A549 (cell line): Measurements from ENCODE around the gene PRDM5. TPM values are rescaled to one million over a fixed set of nuclear protein-coding genes. Genes with fewer than 3 reads are reported as not detected.

Source experiments
- ATAC-seq, 2 experiments: fragments of 200-7000 bp in 1 of 2; fragments of >200 bp in 1 of 2; cut with Nextera tagmentation in 1 of 2; cut with Tn5 transposase in 1 of 2; 3 replicates each; pipeline versions ENCODE4 v1.8.0 to v1.9.1; 2018 to 2020; ENCODE audit warnings: mild to moderate bottlenecking in 1 of 2, moderate library complexity in 1 of 2
- CTCF ChIA-PET: fragments of 300-600 bp; sonication (Branson Sonifier 250); formaldehyde crosslinking; extraction: SDS; loops from one replicate; lab custom pipeline; 2021; ENCODE audit warnings: antibody characterized with exemption, inconsistent platforms; lab: Yijun Ruan, JAX
- POLR2A ChIA-PET: fragments of 350-600 bp; formaldehyde crosslinking; extraction: SDS; loops from one replicate; lab custom pipeline; 2021; ENCODE audit warnings: antibody characterized with exemption, inconsistent platforms; lab: Yijun Ruan, JAX
- DNase-seq, 2 experiments: peaks; one replicate each; pipeline versions ENCODE4 v3.0.0 to v3.0.0-alpha.2; 2011 to 2016; ENCODE audit warnings: low read depth in 1 of 2, low spot score in 1 of 2
- FAIRE-seq: peaks from 2 replicates; lab custom pipeline; 2011; peaks lifted over from hg19 to GRCh38; lab: Jason Lieb, UNC
- H3K27ac ChIP-seq, 2 experiments: fragments of >200 bp; sonication (Bioruptor Twin); formaldehyde crosslinking; 3 replicates each; pipeline ENCODE4 v1.5.1; 2016 to 2017
- H3K4me1 ChIP-seq: fragments of >200 bp; sonication (Bioruptor Twin); formaldehyde crosslinking; 3 replicates; pipeline ENCODE4 v1.6.1; 2016
- H3K4me2 ChIP-seq: fragments of >200 bp; sonication (Bioruptor Twin); formaldehyde crosslinking; 3 replicates; pipeline ENCODE4 v1.6.1; 2016
- H3K4me3 ChIP-seq: fragments of >200 bp; sonication (Bioruptor Twin); formaldehyde crosslinking; 3 replicates; pipeline ENCODE4 v1.5.1; 2016
- H3K9me3 ChIP-seq: fragments of >200 bp; sonication (Bioruptor Twin); formaldehyde crosslinking; 3 replicates; pipeline ENCODE4 v1.6.1; 2016
- CBX8 ChIP-seq: fragments of 200-600 bp; sonication (generic); IDR thresholded peaks from 2 replicates; pipeline ENCODE4 v1.6.1; 2016
- CHD2 ChIP-seq: fragments of 150-350 bp; IDR thresholded peaks from 2 replicates; pipeline ENCODE4 v1.6.1; 2014; ENCODE audit warnings: low read length; ENCODE audit not compliant: partially characterized antibody
- EHF ChIP-seq: fragments of 250-450 bp; sonication (Bioruptor Pico); IDR thresholded peaks from 2 replicates; pipeline ENCODE4 v1.5.0; 2020; ENCODE audit warnings: mild to moderate bottlenecking
- ESRRA ChIP-seq: fragments of 150-350 bp; IDR thresholded peaks from 2 replicates; pipeline ENCODE4 v1.6.1; 2014; ENCODE audit warnings: mild to moderate bottlenecking, low read length, borderline replicate concordance
- HEYL ChIP-seq: fragments of 250-450 bp; sonication (Bioruptor Pico); IDR thresholded peaks from 2 replicates; pipeline ENCODE4 v1.8.0; 2021; ENCODE audit warnings: mild to moderate bottlenecking, moderate library complexity
- HOXA7 ChIP-seq: fragments of 250-450 bp; sonication (Bioruptor Pico); IDR thresholded peaks from 2 replicates; pipeline ENCODE4 v1.5.0; 2020; ENCODE audit warnings: mild to moderate bottlenecking, moderate library complexity
- HOXB13 ChIP-seq: fragments of 250-450 bp; sonication (Bioruptor Pico); IDR thresholded peaks from 2 replicates; pipeline ENCODE4 v1.5.0; 2020; ENCODE audit warnings: low read depth, mild to moderate bottlenecking, moderate library complexity
- JUN ChIP-seq, 2 experiments: fragments of >200 bp; sonication (Bioruptor Twin); formaldehyde crosslinking; IDR thresholded peaks; 2 replicates in 1 of 2; 3 replicates in 1 of 2; pipeline ENCODE4 v1.6.1; 2016 to 2017
- KDM1A ChIP-seq: fragments of 200-600 bp; sonication (generic); IDR thresholded peaks from 2 replicates; pipeline ENCODE4 v1.6.1; 2016; ENCODE audit warnings: low read depth, mild to moderate bottlenecking
- KDM5A ChIP-seq: fragments of 200-600 bp; sonication (generic); IDR thresholded peaks from 2 replicates; pipeline ENCODE4 v1.6.1; 2016; ENCODE audit warnings: antibody characterized with exemption, mild to moderate bottlenecking
- NPAS2 ChIP-seq: fragments of 250-450 bp; sonication (Bioruptor Pico); IDR thresholded peaks from 2 replicates; pipeline ENCODE4 v1.8.0; 2022; ENCODE audit warnings: mild to moderate bottlenecking, moderate library complexity, borderline replicate concordance
- NR3C1 ChIP-seq: fragments of >200 bp; sonication (Bioruptor Twin); formaldehyde crosslinking; IDR thresholded peaks from 3 replicates; pipeline ENCODE4 v1.6.1; 2017
- POLR2A ChIP-seq: IDR thresholded peaks from 2 replicates; pipeline ENCODE4 v1.6.1; 2012; ENCODE audit warnings: mild to moderate bottlenecking, low read length
- RAD21 ChIP-seq, 2 experiments: fragments of >200 bp in 1 of 2; sonication (Bioruptor Twin) in 1 of 2; formaldehyde crosslinking in 1 of 2; IDR thresholded peaks in 1 of 2; conservative IDR thresholded peaks in 1 of 2; 2 replicates in 1 of 2; 3 replicates in 1 of 2; pipeline ENCODE4 v1.6.1; 2012 to 2018; ENCODE audit warnings: inconsistent platforms in 1 of 2
- RFX5 ChIP-seq: fragments of 450-650 bp; IDR thresholded peaks from 2 replicates; pipeline ENCODE4 v1.7.1; 2014; ENCODE audit warnings: antibody characterized with exemption, mild to moderate bottlenecking, moderate library complexity
- RNF2 ChIP-seq: fragments of 200-600 bp; sonication (generic); IDR thresholded peaks from 2 replicates; pipeline ENCODE4 v1.6.1; 2016; ENCODE audit warnings: low read depth, mild to moderate bottlenecking, antibody characterized with exemption, moderate library complexity, borderline replicate concordance
- SMC3 ChIP-seq: fragments of >200 bp; sonication (Bioruptor Twin); formaldehyde crosslinking; IDR thresholded peaks from 3 replicates; pipeline ENCODE4 v1.6.1; 2018; ENCODE audit warnings: inconsistent platforms
- SREBF2 ChIP-seq: fragments of 450-650 bp; IDR thresholded peaks from 2 replicates; pipeline ENCODE4 v1.6.1; 2014; ENCODE audit warnings: mild to moderate bottlenecking, moderate library complexity
- TP53 ChIP-seq: fragments of 250-450 bp; sonication (Bioruptor Pico); IDR thresholded peaks from 2 replicates; pipeline ENCODE4 v1.5.0; 2021; ENCODE audit warnings: mild to moderate bottlenecking, moderate library complexity
- ZC3H11A ChIP-seq: fragments of 450-650 bp; IDR thresholded peaks from 2 replicates; pipeline ENCODE4 v1.6.1; 2014; ENCODE audit warnings: antibody characterized with exemption, mild to moderate bottlenecking
- ZNF302 ChIP-seq: fragments of 250-450 bp; sonication (Bioruptor Pico); IDR thresholded peaks from 2 replicates; pipeline ENCODE4 v1.9.0; 2021; ENCODE audit warnings: inconsistent platforms, mild to moderate bottlenecking, moderate library complexity
- WGBS: methylation state at CpG from one replicate; pipeline ENCODE4 v1.1.6; 2017; ENCODE audit errors: missing lambda C conversion rate; 5-methylcytosine and 5-hydroxymethylcytosine counted together
- polyA plus RNA-seq, 4 experiments: library from polyadenylated mRNA; depleted of rRNA in 3 of 4; stranded (reverse); fragments of >200 nt; fragmentation: RNase III in 1 of 4; extraction: RNeasy Plus Mini Kit Qiagen cat#74134 plus additional on column Dnase treatment in 1 of 4; gene quantifications; 2 replicates in 3 of 4; 3 replicates in 1 of 4; pipeline ENCODE4 v1.2.3, GENCODE V29; 2011 to 2017
- TF ChIP-seq, protein P1 (sequence below): fragments of >200 bp; sonication (Bioruptor Twin); formaldehyde crosslinking; IDR thresholded peaks from 2 replicates; pipeline ENCODE4 v1.6.1; 2016
- TF ChIP-seq, protein P2 (sequence below): fragments of 250-450 bp; sonication (Bioruptor Pico); IDR thresholded peaks from 2 replicates; pipeline ENCODE4 v1.5.0; 2021; ENCODE audit warnings: mild to moderate bottlenecking, moderate library complexity, borderline replicate concordance
- TF ChIP-seq, protein P3 (sequence below): fragments of >200 bp; sonication (Bioruptor Twin); formaldehyde crosslinking; IDR thresholded peaks from 3 replicates; pipeline ENCODE4 v1.5.1; 2016
- TF ChIP-seq, protein P4 (sequence below): fragments of 250-450 bp; sonication (Bioruptor Pico); IDR thresholded peaks from 2 replicates; pipeline ENCODE4 v1.5.0; 2020; ENCODE audit warnings: low read depth, mild to moderate bottlenecking, moderate library complexity
- TF ChIP-seq, protein P5 (sequence below): IDR thresholded peaks from 2 replicates; pipeline ENCODE4 v1.6.1; 2012; ENCODE audit warnings: low read depth, borderline replicate concordance

Gene PRDM5
- polyA plus RNA-seq, 2 of the 4 experiments (the other 2 are of a cell fraction), result 6.5 to 12.9 TPM

DNA sequence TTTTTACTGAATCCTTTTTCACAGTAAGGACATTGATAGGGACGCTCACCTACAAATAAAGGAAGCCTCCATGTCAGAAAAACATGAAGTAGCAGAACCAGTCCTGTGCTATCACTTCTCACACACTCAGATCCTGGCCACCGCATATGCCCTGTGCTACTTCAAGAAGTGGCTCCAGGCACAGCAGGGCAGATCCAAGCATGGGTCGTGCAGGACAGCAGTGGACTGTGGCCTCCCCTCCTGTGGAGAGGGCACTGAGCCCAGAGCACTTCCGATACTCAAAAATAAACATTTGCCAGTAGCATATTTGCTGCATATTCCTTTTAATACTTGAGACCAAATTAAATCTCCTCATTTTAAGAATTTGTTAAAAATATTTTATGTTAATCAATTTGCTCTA, 167.9 kb downstream of the PRDM5 start:
- no peak overlapping the region for H3K4me2 ChIP-seq
- WGBS, result 68% methylated on average over 4 of the region's 4 CpGs
- no peak overlapping the region for H3K4me3 ChIP-seq
- no peak for FAIRE-seq
- CTCF ChIA-PET, result no interaction called here
- no peak overlapping the region for H3K27ac ChIP-seq
- no peak for TF ChIP-seq KDM1A
- no peak for TF ChIP-seq CBX8
- TF ChIP-seq SMC3, result no peak
- TF ChIP-seq, protein P1, sequence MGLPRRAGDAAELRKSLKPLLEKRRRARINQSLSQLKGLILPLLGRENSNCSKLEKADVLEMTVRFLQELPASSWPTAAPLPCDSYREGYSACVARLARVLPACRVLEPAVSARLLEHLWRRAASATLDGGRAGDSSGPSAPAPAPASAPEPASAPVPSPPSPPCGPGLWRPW, result no peak
- no peak for TF ChIP-seq CHD2
- TF ChIP-seq, protein P2, sequence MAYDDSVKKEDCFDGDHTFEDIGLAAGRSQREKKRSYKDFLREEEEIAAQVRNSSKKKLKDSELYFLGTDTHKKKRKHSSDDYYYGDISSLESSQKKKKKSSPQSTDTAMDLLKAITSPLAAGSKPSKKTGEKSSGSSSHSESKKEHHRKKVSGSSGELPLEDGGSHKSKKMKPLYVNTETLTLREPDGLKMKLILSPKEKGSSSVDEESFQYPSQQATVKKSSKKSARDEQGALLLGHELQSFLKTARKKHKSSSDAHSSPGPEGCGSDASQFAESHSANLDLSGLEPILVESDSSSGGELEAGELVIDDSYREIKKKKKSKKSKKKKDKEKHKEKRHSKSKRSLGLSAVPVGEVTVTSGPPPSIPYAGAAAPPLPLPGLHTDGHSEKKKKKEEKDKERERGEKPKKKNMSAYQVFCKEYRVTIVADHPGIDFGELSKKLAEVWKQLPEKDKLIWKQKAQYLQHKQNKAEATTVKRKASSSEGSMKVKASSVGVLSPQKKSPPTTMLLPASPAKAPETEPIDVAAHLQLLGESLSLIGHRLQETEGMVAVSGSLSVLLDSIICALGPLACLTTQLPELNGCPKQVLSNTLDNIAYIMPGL (CRISPR knock-in tag), result no peak
- no peak for TF ChIP-seq KDM5A
- no peak for TF ChIP-seq ZNF302
- no peak for TF ChIP-seq RAD21 (conservative IDR thresholded peaks at IDR 0.05 in 1 of 2, IDR thresholded peaks at IDR 0.05 in 1 of 2)
- TF ChIP-seq HOXA7 (CRISPR knock-in tag), result no peak
- 0 out of 3 replicates have a peak, but pooled peaks cover 5% of the 10 kb centered on the region for H3K9me3 ChIP-seq
- ATAC-seq, result no peak
- DNase-seq, result no peak
- POLR2A ChIA-PET, result no interaction called here
- no peaks in the 10 kb centered on the region for H3K4me1 ChIP-seq

DNA sequence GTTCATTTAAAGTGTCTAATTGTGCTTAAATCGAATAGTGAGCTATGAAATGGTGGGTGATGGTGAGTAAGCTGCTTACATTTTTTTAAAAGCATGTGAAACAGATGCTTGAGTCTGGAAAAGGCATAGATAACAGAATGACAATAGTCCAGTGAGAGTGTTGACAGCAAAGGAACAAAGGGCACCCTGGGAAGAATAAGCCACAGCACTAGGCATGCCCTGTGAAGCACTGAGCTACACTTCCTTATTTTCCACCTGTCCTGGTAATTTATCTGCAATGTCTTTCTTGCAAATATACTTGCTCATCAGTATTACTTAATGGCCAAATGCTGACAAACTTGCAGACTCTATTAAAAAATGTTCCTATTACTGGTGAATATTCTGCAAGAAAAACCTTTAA, 168.7 kb downstream of the PRDM5 start:
- POLR2A ChIA-PET, result no interaction called here
- H3K4me3 ChIP-seq, result no peak overlapping the region
- ATAC-seq, result no peak
- no peaks in the 10 kb centered on the region for H3K4me1 ChIP-seq
- no peak for TF ChIP-seq EHF (CRISPR knock-in tag)
- no peak for TF ChIP-seq NR3C1
- no peak for TF ChIP-seq RFX5
- TF ChIP-seq, protein P3, sequence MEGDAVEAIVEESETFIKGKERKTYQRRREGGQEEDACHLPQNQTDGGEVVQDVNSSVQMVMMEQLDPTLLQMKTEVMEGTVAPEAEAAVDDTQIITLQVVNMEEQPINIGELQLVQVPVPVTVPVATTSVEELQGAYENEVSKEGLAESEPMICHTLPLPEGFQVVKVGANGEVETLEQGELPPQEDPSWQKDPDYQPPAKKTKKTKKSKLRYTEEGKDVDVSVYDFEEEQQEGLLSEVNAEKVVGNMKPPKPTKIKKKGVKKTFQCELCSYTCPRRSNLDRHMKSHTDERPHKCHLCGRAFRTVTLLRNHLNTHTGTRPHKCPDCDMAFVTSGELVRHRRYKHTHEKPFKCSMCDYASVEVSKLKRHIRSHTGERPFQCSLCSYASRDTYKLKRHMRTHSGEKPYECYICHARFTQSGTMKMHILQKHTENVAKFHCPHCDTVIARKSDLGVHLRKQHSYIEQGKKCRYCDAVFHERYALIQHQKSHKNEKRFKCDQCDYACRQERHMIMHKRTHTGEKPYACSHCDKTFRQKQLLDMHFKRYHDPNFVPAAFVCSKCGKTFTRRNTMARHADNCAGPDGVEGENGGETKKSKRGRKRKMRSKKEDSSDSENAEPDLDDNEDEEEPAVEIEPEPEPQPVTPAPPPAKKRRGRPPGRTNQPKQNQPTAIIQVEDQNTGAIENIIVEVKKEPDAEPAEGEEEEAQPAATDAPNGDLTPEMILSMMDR, result no peak
- TF ChIP-seq ZNF302, result no peak
- no peak for TF ChIP-seq JUN (IDR thresholded peaks at IDR 0.05)
- no peak for TF ChIP-seq POLR2A
- TF ChIP-seq, all 56 proteins: peak for 0
- no peak overlapping the region for H3K27ac ChIP-seq
- DNase-seq (no peak), FAIRE-seq (no peak)
- WGBS, result 11% methylated on average over 1 of the region's 1 CpG
- CTCF ChIA-PET, result no interaction called here
- H3K4me2 ChIP-seq, result no peak overlapping the region
- H3K9me3 ChIP-seq, result 0 out of 3 replicates have a peak, but pooled peaks cover 5% of the 10 kb centered on the region

DNA sequence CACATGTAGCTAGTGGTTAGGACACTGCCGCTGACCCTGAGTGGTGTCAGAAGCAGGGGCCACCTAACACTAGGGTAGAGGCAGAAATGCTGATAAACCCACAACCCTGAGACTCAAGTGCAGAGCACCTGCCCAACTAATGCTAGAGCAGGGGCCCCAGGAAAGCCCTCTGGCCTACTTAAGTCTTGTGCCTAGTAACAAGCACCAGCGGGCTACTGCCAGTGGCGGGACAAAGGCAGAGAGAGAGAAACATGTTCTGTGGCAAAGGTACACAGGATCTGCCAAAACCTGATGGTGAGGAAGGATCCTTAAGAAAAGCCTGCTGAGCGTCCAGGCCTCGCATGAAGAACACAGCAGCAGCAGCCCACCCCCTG, 172.4 kb downstream of the PRDM5 start:
- no peak for ATAC-seq
- WGBS, result 86% methylated on average over 5 of the region's 5 CpGs
- CTCF ChIA-PET, result no interaction called here
- DNase-seq, result no peak
- no peaks in the 10 kb centered on the region for H3K4me1 ChIP-seq
- no peak overlapping the region for H3K27ac ChIP-seq
- H3K4me3 ChIP-seq, result no peak overlapping the region
- TF ChIP-seq NPAS2 (CRISPR knock-in tag), result no peak
- no peak for TF ChIP-seq HEYL (CRISPR knock-in tag)
- TF ChIP-seq, protein P4, sequence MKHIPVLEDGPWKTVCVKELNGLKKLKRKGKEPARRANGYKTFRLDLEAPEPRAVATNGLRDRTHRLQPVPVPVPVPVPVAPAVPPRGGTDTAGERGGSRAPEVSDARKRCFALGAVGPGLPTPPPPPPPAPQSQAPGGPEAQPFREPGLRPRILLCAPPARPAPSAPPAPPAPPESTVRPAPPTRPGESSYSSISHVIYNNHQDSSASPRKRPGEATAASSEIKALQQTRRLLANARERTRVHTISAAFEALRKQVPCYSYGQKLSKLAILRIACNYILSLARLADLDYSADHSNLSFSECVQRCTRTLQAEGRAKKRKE (CRISPR knock-in tag), result no peak
- TF ChIP-seq ZNF302, result no peak
- TF ChIP-seq, protein P5, sequence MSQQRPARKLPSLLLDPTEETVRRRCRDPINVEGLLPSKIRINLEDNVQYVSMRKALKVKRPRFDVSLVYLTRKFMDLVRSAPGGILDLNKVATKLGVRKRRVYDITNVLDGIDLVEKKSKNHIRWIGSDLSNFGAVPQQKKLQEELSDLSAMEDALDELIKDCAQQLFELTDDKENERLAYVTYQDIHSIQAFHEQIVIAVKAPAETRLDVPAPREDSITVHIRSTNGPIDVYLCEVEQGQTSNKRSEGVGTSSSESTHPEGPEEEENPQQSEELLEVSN, result no peak
- no peak for TF ChIP-seq CHD2
- no peak for TF ChIP-seq ESRRA
- TF ChIP-seq SREBF2, result no peak
- TF ChIP-seq KDM1A, result no peak
- TF ChIP-seq RNF2, result no peak
- TF ChIP-seq TP53 (CRISPR knock-in tag), result no peak
- no peak for TF ChIP-seq RAD21 (conservative IDR thresholded peaks at IDR 0.05 in 1 of 2, IDR thresholded peaks at IDR 0.05 in 1 of 2)
- no peak for TF ChIP-seq ZC3H11A
- no peak for TF ChIP-seq HOXB13 (CRISPR knock-in tag)
- no peak overlapping the region for H3K4me2 ChIP-seq
- POLR2A ChIA-PET, result no interaction called here
- 0 out of 3 replicates have a peak, but pooled peaks cover 5% of the 10 kb centered on the region for H3K9me3 ChIP-seq
- no peak for FAIRE-seq
